MCF 10A (cell line): ENCODE data around the gene TAF1. TPM values are rescaled to one million over a fixed set of nuclear protein-coding genes. Genes with fewer than 3 reads are reported as not detected.
"Not testable (repeated sequence)": the region's sequence is repeated elsewhere in the genome, so short reads cannot be mapped to it uniquely, and the experiment has no call there.

Experiments
- BruUV-seq: library from RNA; stranded (reverse); fragments of 400-500 nt; replicated peaks from 2 replicates; lab custom pipeline; 2021; lab: Mats Ljungman, UMichigan
- CTCF ChIA-PET: fragments of 300-600 bp; sonication (Branson Sonifier 250); formaldehyde crosslinking; extraction: SDS; loops from one replicate; lab custom pipeline; 2021; ENCODE audit warnings: antibody characterized with exemption, inconsistent platforms; lab: Yijun Ruan, JAX
- POLR2A ChIA-PET: fragments of 300-600, 350-650 bp; sonication (Branson Sonifier 250); formaldehyde crosslinking; extraction: SDS; loops from one replicate; lab custom pipeline; 2020; ENCODE audit warnings: antibody characterized with exemption, inconsistent platforms; lab: Yijun Ruan, JAX
- DNase-seq: peaks from one replicate; pipeline ENCODE4 v3.0.0-alpha.2; 2018; ENCODE audit not compliant: unreplicated experiment
- H3K27ac Mint-ChIP-seq: one replicate; pipeline ENCODE4 v1.8.0; 2022; ENCODE audit warnings: mild to moderate bottlenecking, low read depth, mixed read lengths; ENCODE audit not compliant: unreplicated experiment
- H3K27me3 Mint-ChIP-seq: one replicate; pipeline ENCODE4 v1.8.0; 2022; ENCODE audit warnings: mixed read lengths; ENCODE audit not compliant: insufficient read depth, unreplicated experiment
- H3K36me3 Mint-ChIP-seq: one replicate; pipeline ENCODE4 v1.8.0; 2022; ENCODE audit warnings: mild to moderate bottlenecking, moderate library complexity, mixed read lengths; ENCODE audit not compliant: insufficient read depth, unreplicated experiment
- H3K4me1 Mint-ChIP-seq: one replicate; pipeline ENCODE4 v1.8.0; 2022; ENCODE audit warnings: mixed read lengths; ENCODE audit not compliant: insufficient read depth, unreplicated experiment
- H3K4me3 Mint-ChIP-seq: one replicate; pipeline ENCODE4 v1.8.0; 2022; ENCODE audit warnings: mild to moderate bottlenecking, moderate library complexity, mixed read lengths; ENCODE audit not compliant: unreplicated experiment
- H3K9me3 Mint-ChIP-seq: one replicate; pipeline ENCODE4 v1.8.0; 2022; ENCODE audit warnings: mixed read lengths; ENCODE audit not compliant: unreplicated experiment
- CTCF ChIP-seq: fragments of 200-600 bp; IDR thresholded peaks from one replicate; pipeline ENCODE4 v1.8.0; 2022; ENCODE audit warnings: antibody characterized with exemption, mild to moderate bottlenecking; ENCODE audit not compliant: unreplicated experiment
- intact Hi-C: fragments of 100-400 bp; cut with micrococcal nuclease; formaldehyde crosslinking; loops from 2 replicates; pipeline ENCODE4 v1.14.1; 2022
- total RNA-seq: library from RNA; stranded (reverse); gene quantifications from 2 replicates; pipeline ENCODE4 v1.2.3, GENCODE V29; 2022

TAF1 gene
- total RNA-seq, 1 experiment from 2014 or later = 34.9 TPM

- H3K27ac Mint-ChIP-seq = no peak overlapping the region
Measured at GRCh38 chrX:71439420-71439819, 73.3 kb downstream of the TAF1 start.

GRCh38 chrX:71439896-71440295 is 73.7 kb downstream of the TAF1 start:
- TF ChIP-seq CTCF = no peak
- ChIA-PET CTCF (no interaction called here), POLR2A (interaction anchor here (0.5 to 0.7 kb wide), 2 partner anchors 52 to 204 kb away, joined by 3 read pairs; no protein-coding TSS in a partner anchor)
- Mint-ChIP-seq H3K36me3 (peaks cover 70% of the 10 kb centered on the region), H3K4me1 (no peaks in the 10 kb centered on the region), H3K4me3 (no peak overlapping the region), H3K27me3 (peaks cover 35% of the 10 kb centered on the region), H3K27ac (no peak overlapping the region), H3K9me3 (no peaks in the 10 kb centered on the region)
- intact Hi-C loops = no loop called here
- BruUV-seq = no TSS peak
- no peak for DNase-seq

More at GRCh38 chrX:71439420-71439819, 73.3 kb downstream of the TAF1 start:
- H3K4me1 Mint-ChIP-seq = no peaks in the 10 kb centered on the region
- peaks cover 70% of the 10 kb centered on the region for H3K36me3 Mint-ChIP-seq
- no TSS peak for BruUV-seq
- ChIA-PET POLR2A (interaction anchor here (0.5 kb wide), 1 partner anchor 204 kb away, joined by 3 read pairs; no protein-coding TSS in a partner anchor), CTCF (no interaction called here)
- DNase-seq = no peak
- H3K9me3 Mint-ChIP-seq = no peaks in the 10 kb centered on the region
- H3K4me3 Mint-ChIP-seq = no peak overlapping the region
- peaks cover 40% of the 10 kb centered on the region for H3K27me3 Mint-ChIP-seq
- no peak for TF ChIP-seq CTCF
- intact Hi-C loops = no loop called here

GRCh38 chrX:71440401-71440800 is 74.2 kb downstream of the TAF1 start:
- H3K4me3 Mint-ChIP-seq = no peak overlapping the region
- H3K27ac Mint-ChIP-seq = no peak overlapping the region
- DNase-seq = no peak
- peaks cover 70% of the 10 kb centered on the region for H3K36me3 Mint-ChIP-seq
- no TSS peak for BruUV-seq
- ChIA-PET CTCF (interaction anchor here (0.7 kb wide), 1 partner anchor 31 kb away, joined by 3 read pairs; no protein-coding TSS in a partner anchor), POLR2A (interaction anchor here (0.7 kb wide), 2 partner anchors 17 to 53 kb away, joined by 3 to 4 read pairs; no protein-coding TSS in a partner anchor)
- no peaks in the 10 kb centered on the region for H3K4me1 Mint-ChIP-seq
- intact Hi-C loops = no loop called here
- H3K9me3 Mint-ChIP-seq = no peaks in the 10 kb centered on the region
- H3K27me3 Mint-ChIP-seq = peaks cover 30% of the 10 kb centered on the region
- no peak for TF ChIP-seq CTCF

- peaks cover 69% of the 10 kb centered on the region for H3K36me3 Mint-ChIP-seq
- H3K9me3 Mint-ChIP-seq, POLR2A ChIA-PET, H3K4me1 Mint-ChIP-seq, intact Hi-C loops, H3K4me3 Mint-ChIP-seq, H3K27ac Mint-ChIP-seq, BruUV-seq, DNase-seq: not testable (repeated sequence)
- CTCF ChIA-PET = interaction anchor here (0.8 kb wide), 1 partner anchor 33 kb away, joined by 3 read pairs; no protein-coding TSS in a partner anchor
- peaks cover 28% of the 10 kb centered on the region for H3K27me3 Mint-ChIP-seq
Measured at GRCh38 chrX:71441809-71442208, 75.7 kb downstream of the TAF1 start.
